ENCODE results near the gene TAF6. TPM values are rescaled to one million over a fixed set of nuclear protein-coding genes. Genes with fewer than 3 reads are reported as not detected.

The TAF6 gene
- total RNA-seq, 4 donors from 2014 or later = 18.0 to 581 (median 43.9) TPM

DNA sequence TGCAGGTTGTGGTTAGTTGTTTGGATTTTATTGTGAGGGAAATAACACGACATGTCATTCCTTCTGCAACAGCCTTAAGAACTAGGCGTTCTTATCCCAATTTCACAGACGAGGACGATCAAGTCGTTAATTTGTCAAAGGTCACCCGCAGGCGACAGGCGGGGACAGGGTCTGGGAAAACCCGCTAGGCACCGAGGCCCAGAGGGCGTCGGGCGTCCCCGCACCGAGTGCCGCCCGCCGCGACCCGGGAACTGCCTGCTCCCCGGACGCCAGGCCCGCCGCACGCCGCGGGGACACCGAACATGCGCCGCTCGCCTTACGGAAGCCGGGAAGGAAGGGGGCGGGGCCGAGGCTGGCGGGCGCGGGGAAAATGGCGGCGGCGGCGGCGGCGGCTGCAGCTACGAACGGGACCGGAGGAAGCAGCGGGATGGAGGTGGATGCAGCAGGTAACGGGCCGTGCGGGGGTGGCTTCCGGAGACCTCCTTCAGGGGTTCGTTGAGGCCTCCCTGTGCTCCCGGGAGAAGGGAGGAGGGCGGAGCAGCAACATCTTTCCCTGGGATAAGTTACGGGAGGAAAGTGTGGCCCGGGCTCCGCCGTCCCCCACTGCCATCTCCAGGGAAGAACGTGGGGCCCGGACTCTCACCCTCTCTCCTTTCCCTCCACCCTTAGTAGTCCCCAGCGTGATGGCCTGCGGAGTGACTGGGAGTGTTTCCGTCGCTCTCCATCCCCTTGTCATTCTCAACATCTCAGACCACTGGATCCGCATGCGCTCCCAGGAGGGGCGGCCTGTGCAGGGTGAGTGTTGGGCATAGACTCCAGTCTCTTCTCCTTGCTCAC is 30.3 kb downstream of the TAF6 start, which contains the start of gene COPS6:
TSS of gene COPS6 (plus strand) at position 349 of the 837 bp plus-strand sequence. CDS start at position 371, 22 bp downstream.
- H3K36me3 ChIP-seq = peaks cover 0 to 9% (median 2%) of the 10 kb centered on the region in 4 donors
- in situ Hi-C loops (cut with MboI; ENCODE audit: low pct_ligation_motif_present in 1 of 4, low pct_unique_long_range_greater_than_20kb in 1 of 4, low sequenced_read_pairs in 3 of 4) (no loop called here), intact Hi-C loops (cut with DNase I; ENCODE audit: low total_unique reads) (loop anchor here (5.0 kb wide), 1 partner anchor 38 kb away; the partner anchor contains the start of gene MBLAC1)
- peak within 1 kb of the TSS; percentile 89 to 93 (median 92) for H3K27ac ChIP-seq
- TF ChIP-seq POLR2AphosphoS5 (IDR thresholded peaks at IDR 0.05) = peak; percentile 91 to 96 (median 92)
- no peak for TF ChIP-seq EP300 (IDR thresholded peaks at IDR 0.05; ENCODE audit: low read depth)
- peak; percentile 76 for TF ChIP-seq POLR2A (IDR thresholded peaks at IDR 0.05)
- no peaks in the 10 kb centered on the region for H3K27me3 ChIP-seq
- 0 to 1% methylated on average over 4 to 67 of the region's 68 CpGs for WGBS, 2 donors (ENCODE audit: low coverage in 1 of 2)
- peak; percentile 88 for DNase-seq
- peaks cover 13 to 21% (median 19%) of the 10 kb centered on the region in 4 donors for H3K4me1 ChIP-seq
- H3K9me3 ChIP-seq = no peaks in the 10 kb centered on the region
- peak within 1 kb of the TSS; percentile 66 to 90 (median 78) for H3K4me3 ChIP-seq

DNA sequence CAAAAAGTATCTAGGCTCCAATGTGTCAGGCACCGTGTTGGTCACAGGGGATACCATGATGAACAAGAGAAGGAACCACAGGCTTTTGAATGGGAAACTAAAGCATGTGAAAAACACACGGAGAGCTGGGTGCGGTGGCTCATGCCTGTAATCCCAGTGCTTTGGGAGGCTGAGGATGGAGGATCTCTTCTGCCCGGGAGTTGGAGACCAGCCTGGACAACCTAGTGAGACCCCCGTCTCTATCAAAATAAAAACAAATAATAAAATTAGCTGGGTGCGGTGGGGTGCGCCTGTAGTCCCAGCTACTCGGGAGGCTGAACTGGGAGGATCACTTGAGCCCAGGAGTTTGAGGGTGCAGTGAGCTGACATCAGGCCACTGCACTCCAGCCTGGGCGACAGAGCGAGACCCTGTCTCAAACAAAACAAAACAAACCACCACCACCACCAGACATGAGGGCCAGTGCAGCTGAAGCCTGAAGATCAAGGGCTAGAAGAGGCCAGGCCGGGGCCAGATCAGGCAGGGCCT is 31.0 kb downstream of the TAF6 start:
- 74 to 81% methylated on average over 6 to 11 of the region's 11 CpGs for WGBS, 2 donors (ENCODE audit: low coverage in 1 of 2)
- Histone ChIP-seq H3K4me3 (peak overlapping the region; percentile 66 to 90 (median 78)), H3K4me1 (peaks cover 13 to 21% (median 19%) of the 10 kb centered on the region in 4 donors), H3K27ac (peak overlapping the region; percentile 89 to 93 (median 92)), H3K9me3 (no peaks in the 10 kb centered on the region), H3K27me3 (no peaks in the 10 kb centered on the region), H3K36me3 (peaks cover 0 to 4% (median 2%) of the 10 kb centered on the region in 4 donors)
- in situ Hi-C loops (cut with MboI; ENCODE audit: low pct_ligation_motif_present in 1 of 4, low pct_unique_long_range_greater_than_20kb in 1 of 4, low sequenced_read_pairs in 3 of 4) (no loop called here), intact Hi-C loops (cut with DNase I; ENCODE audit: low total_unique reads) (loop anchor here (5.0 kb wide), 1 partner anchor 39 kb away; the partner anchor contains the start of gene MBLAC1)
- DNase-seq = no peak
- TF ChIP-seq CTCF (IDR thresholded peaks at IDR 0.05) = no peak
- TF ChIP-seq POLR2A (IDR thresholded peaks at IDR 0.05) = no peak
- no peak for TF ChIP-seq EP300 (IDR thresholded peaks at IDR 0.05; ENCODE audit: low read depth)
- TF ChIP-seq POLR2AphosphoS5 (IDR thresholded peaks at IDR 0.05) = no peak

DNA sequence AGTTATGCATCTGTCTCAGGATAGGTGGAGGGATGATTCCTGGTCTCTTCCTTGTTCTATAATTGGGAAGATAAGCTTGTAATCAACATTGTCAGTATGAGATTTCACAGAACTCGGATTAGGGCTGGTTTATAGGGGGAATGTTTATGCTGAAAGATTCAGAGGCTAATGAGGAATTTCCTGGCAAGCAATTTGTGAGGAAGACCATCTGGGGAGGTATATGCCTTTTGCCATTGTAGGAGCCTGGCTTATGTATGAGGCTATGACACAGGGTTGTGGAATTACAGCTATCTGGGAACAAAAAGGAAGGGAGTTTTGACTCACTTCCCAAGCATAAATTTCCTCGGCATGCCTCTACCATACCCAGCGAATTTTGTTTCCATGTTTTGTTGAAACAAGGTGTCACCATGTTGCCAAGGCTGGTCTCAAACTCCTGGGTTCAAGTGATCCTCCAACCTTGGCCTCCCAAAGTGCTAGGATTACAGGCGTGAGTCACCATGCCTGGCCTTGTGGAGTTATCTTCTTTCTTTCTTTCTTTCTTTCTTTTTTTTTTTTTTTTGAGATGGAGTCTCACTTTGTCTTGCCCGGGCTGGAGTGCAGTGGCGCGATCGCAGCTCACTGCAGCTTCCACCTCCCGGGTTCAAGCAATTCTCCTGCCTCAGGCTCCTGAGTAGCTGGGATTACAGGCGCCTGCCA is 32.0 kb downstream of the TAF6 start:
- in situ Hi-C loops (cut with MboI; ENCODE audit: low pct_ligation_motif_present in 1 of 4, low pct_unique_long_range_greater_than_20kb in 1 of 4, low sequenced_read_pairs in 3 of 4) (no loop called here), intact Hi-C loops (cut with DNase I; ENCODE audit: low total_unique reads) (loop anchor here (5.0 kb wide), 1 partner anchor 40 kb away; the partner anchor contains the start of gene MBLAC1)
- peak overlapping the region; percentile 89 to 93 (median 92) for H3K27ac ChIP-seq
- no peak for DNase-seq
- peak; percentile 80 to 95 (median 90) for TF ChIP-seq POLR2AphosphoS5 (IDR thresholded peaks at IDR 0.05)
- TF ChIP-seq EP300 (IDR thresholded peaks at IDR 0.05; ENCODE audit: low read depth) = peak; percentile 79
- TF ChIP-seq CTCF (IDR thresholded peaks at IDR 0.05) = no peak
- 67 to 69% methylated on average over 8 to 10 of the region's 10 CpGs for WGBS, 2 donors (ENCODE audit: low coverage in 1 of 2)
- no peaks in the 10 kb centered on the region for H3K9me3 ChIP-seq
- H3K4me1 ChIP-seq = peaks cover 16 to 29% (median 26%) of the 10 kb centered on the region in 4 donors
- H3K36me3 ChIP-seq = peaks cover 0 to 4% (median 0%) of the 10 kb centered on the region in 4 donors
- no peak overlapping the region for H3K4me3 ChIP-seq
- H3K27me3 ChIP-seq = no peaks in the 10 kb centered on the region

DNA sequence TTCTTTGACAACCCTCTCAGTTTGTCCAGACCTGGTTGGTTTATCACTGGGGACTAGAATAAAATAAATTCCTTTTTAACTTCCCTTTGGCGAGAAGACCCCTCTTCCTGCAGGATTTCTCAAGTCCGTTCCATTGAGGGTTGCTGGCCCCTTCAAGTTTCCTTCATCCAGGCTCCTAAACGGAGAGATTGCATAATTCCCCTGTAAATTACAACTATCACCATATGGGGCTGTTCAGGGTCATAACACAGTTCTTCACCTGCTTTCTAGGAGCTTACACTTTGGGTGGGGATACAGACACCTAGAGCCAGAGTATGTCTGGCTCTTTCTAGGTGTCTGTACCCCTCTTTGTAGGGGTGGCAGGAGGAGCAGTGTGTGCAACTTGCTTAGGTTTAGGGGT is 33.6 kb downstream of the TAF6 start:
- Histone ChIP-seq H3K9me3 (no peaks in the 10 kb centered on the region), H3K36me3 (no peaks in the 10 kb centered on the region), H3K4me1 (peaks cover 18 to 38% (median 36%) of the 10 kb centered on the region in 4 donors), H3K27ac (peak overlapping the region; percentile 89 to 93 (median 92)), H3K4me3 (no peak overlapping the region), H3K27me3 (no peaks in the 10 kb centered on the region)
- no peak for TF ChIP-seq EP300 (IDR thresholded peaks at IDR 0.05; ENCODE audit: low read depth)
- no peak for TF ChIP-seq CTCF (IDR thresholded peaks at IDR 0.05)
- TF ChIP-seq POLR2AphosphoS5 (IDR thresholded peaks at IDR 0.05) = no peak
- no peak for TF ChIP-seq POLR2A (IDR thresholded peaks at IDR 0.05)
- intact Hi-C loops (cut with DNase I; ENCODE audit: low total_unique reads) (loop anchor here (5.0 kb wide), 1 partner anchor 42 kb away; the partner anchor contains the start of gene MBLAC1), in situ Hi-C loops (cut with MboI; ENCODE audit: low pct_ligation_motif_present in 1 of 4, low pct_unique_long_range_greater_than_20kb in 1 of 4, low sequenced_read_pairs in 3 of 4) (no loop called here)
- 60 to 64% methylated on average over 3 of the region's 3 CpGs for WGBS, 2 donors (ENCODE audit: low coverage in 1 of 2)
- DNase-seq = no peak

Measured in transverse colon (tissue), 4 donors.